KMS-11 (cell line): ENCODE measurements around the gene DBH.

ENCODE experiments used
- H2AFZ ChIP-seq: fragments of 200-600 bp; sonication (generic); 2 replicates; pipeline ENCODE4 v1.6.1; 2016; ENCODE audit warnings: antibody characterized with exemption, mixed run types, low read depth
- H3K27ac ChIP-seq: fragments of 200-600 bp; sonication (generic); 2 replicates; pipeline ENCODE4 v1.6.1; 2016; ENCODE audit warnings: mild to moderate bottlenecking, mixed run types
- H3K27me3 ChIP-seq: fragments of 200-600 bp; sonication (generic); 2 replicates; pipeline ENCODE4 v1.6.1; 2017; ENCODE audit warnings: mild to moderate bottlenecking, low read depth, mixed run types, moderate library complexity; ENCODE audit not compliant: insufficient read depth
- H3K36me3 ChIP-seq: fragments of 200-600 bp; sonication (generic); 2 replicates; pipeline ENCODE4 v1.6.1; 2017; ENCODE audit warnings: mild to moderate bottlenecking, mixed run types; ENCODE audit not compliant: insufficient read depth
- H3K4me1 ChIP-seq: fragments of 200-600 bp; sonication (generic); 2 replicates; pipeline ENCODE4 v1.6.1; 2016; ENCODE audit warnings: mild to moderate bottlenecking, low read depth, mixed run types; ENCODE audit not compliant: poor library complexity, severe bottlenecking
- H3K4me2 ChIP-seq: fragments of 200-600 bp; sonication (generic); 2 replicates; pipeline ENCODE4 v1.7.0; 2016; ENCODE audit warnings: mild to moderate bottlenecking, mixed run types
- H3K4me3 ChIP-seq: fragments of 200-600 bp; sonication (generic); IDR thresholded peaks from 2 replicates; pipeline ENCODE4 v1.6.1; 2017; ENCODE audit warnings: low read depth, low read length, mixed read lengths; ENCODE audit not compliant: insufficient read depth
- H3K79me2 ChIP-seq: fragments of 200-600 bp; sonication (generic); 2 replicates; pipeline ENCODE4 v1.6.1; 2016; ENCODE audit warnings: low read depth, mixed run types; ENCODE audit not compliant: insufficient read depth
- H3K9ac ChIP-seq: fragments of 200-600 bp; sonication (generic); 2 replicates; pipeline ENCODE4 v1.6.1; 2016; ENCODE audit warnings: mild to moderate bottlenecking, mixed run types
- H4K20me1 ChIP-seq: fragments of 200-600 bp; sonication (generic); 2 replicates; pipeline ENCODE4 v1.6.1; 2016; ENCODE audit warnings: mild to moderate bottlenecking, mixed run types; ENCODE audit not compliant: insufficient read depth
- TF ChIP-seq, protein P1 (sequence below): fragments of 200-600 bp; sonication (generic); conservative IDR thresholded peaks from 2 replicates; pipeline ENCODE4 v1.6.1; 2017; ENCODE audit warnings: low read depth, mild to moderate bottlenecking, antibody characterized with exemption, low read length, moderate library complexity, mixed read lengths

Gene DBH

DNA sequence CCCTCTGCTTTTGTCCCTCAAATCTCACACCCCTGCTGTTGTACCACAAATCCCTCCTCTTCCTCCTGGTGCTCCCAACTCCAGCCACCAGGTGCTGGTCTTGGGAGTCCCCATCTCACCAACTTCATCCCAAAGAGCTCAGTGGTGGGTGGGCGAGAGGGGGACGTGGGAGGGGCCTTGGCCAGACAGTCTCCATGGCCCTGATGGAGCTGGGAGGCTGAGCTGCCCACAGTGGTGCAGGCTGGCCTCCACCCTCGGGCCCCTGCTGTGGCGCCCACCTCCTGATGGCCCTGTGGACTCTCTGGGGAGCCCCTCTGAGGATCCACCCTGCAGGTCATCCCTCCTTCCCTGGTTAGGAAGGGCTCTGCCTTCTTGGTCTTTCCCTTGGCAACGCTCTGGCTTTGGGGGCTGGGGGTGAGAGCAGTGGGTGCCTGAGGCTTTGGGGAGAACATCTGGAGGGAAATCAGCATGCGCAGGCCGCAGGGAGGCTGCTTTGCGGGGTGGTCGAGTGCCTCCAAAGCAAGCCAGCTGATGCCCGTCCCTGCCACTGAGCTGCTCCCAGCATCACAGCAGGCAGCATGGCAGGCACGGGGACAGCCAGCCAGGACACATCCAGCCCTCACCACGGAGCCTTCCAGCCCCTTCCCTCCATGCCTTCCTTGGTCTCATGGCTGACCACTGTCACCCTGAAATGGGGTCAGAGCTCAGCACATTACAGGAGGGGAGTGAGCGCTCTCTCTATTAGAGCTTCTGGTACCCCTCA, 19.3 kb upstream of the DBH start:
- Histone ChIP-seq H3K4me2 (no peak overlapping the region), H3K9ac (no peak overlapping the region), H3K36me3 (no peaks in the 10 kb centered on the region), H3K79me2 (no peaks in the 10 kb centered on the region), H3K4me3 (no peak overlapping the region), H3K4me1 (no peaks in the 10 kb centered on the region), H3K27ac (no peak overlapping the region), H3K27me3 (peaks cover 84% of the 10 kb centered on the region), H2AFZ (no peak overlapping the region), H4K20me1 (no peaks in the 10 kb centered on the region)
- TF ChIP-seq, protein P1, sequence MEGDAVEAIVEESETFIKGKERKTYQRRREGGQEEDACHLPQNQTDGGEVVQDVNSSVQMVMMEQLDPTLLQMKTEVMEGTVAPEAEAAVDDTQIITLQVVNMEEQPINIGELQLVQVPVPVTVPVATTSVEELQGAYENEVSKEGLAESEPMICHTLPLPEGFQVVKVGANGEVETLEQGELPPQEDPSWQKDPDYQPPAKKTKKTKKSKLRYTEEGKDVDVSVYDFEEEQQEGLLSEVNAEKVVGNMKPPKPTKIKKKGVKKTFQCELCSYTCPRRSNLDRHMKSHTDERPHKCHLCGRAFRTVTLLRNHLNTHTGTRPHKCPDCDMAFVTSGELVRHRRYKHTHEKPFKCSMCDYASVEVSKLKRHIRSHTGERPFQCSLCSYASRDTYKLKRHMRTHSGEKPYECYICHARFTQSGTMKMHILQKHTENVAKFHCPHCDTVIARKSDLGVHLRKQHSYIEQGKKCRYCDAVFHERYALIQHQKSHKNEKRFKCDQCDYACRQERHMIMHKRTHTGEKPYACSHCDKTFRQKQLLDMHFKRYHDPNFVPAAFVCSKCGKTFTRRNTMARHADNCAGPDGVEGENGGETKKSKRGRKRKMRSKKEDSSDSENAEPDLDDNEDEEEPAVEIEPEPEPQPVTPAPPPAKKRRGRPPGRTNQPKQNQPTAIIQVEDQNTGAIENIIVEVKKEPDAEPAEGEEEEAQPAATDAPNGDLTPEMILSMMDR: no peak

DNA sequence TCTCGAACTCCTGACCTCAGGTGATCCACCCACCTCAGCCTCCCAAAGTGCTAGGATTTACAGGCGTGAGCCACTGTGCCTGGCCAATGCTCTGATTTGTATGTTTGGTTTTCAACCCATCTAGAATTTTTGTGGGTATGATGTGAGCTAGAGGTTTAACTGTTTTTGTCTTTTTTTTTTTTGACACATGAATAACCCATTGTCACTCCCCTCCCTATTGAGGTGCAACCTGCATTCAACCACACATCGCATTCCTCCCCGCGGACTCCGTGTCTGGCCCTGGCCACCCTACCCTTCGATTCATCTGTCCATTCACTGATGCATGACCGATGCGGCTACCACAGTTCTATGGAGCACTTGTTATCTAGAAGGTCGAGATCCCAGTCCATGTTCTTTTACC, 17.4 kb upstream of the DBH start:
- Histone ChIP-seq H4K20me1 (no peaks in the 10 kb centered on the region), H3K79me2 (no peaks in the 10 kb centered on the region), H3K27me3 (peaks cover 76% of the 10 kb centered on the region), H3K27ac (no peak overlapping the region), H3K4me1 (no peaks in the 10 kb centered on the region), H3K4me3 (no peak overlapping the region), H3K4me2 (no peak overlapping the region), H3K9ac (no peak overlapping the region), H2AFZ (no peak overlapping the region), H3K36me3 (no peaks in the 10 kb centered on the region)
- TF ChIP-seq, protein P1: no peak

DNA sequence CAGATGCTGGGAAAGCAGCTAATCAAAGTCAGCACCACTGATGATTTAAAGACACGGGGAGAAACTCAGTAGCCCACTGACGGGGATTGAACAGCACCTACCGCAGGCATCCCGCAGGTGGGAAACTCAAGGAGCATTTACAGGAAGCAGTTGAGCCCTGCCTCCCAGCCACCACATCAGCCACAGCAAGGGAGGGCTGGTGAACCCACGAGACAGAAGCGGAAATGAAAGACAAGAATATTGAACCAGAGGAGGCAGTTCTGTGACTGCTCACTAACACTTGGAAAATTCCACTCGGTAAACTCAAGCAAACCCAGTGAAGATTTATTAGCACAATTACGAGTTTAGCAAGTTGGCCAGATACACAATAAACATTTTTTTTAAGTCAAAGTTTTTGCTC, 16.4 kb upstream of the DBH start:
- no peak overlapping the region for H3K4me2 ChIP-seq

DNA sequence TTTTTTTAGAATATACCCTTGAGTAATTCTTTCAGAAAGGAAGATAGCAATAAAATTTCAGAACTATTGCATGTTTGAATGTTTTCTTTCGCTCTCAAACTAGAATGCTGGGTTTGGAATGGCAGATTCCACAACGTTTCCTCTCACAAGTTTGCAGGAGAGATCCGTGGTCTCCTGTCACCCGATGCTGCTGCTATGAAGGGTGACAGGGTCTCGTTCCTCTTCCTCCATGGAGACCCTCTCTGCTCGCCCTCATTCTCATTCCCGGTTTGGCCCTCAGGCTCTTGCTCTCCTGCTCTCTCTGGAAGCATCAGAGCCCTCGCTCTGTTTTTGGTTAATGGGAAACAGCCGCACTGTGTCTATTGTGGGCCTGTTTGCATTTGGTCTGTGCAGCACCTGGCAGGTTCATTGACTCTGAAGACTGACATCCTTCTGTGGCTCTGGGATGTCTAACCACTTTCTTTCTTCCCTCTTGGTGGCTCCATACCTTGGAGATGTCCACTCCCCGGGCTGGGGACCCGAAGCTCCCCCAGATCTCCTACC, 14.4 kb upstream of the DBH start:
- no peaks in the 10 kb centered on the region for H3K79me2 ChIP-seq
- H3K4me2 ChIP-seq: no peak overlapping the region
- no peak overlapping the region for H3K9ac ChIP-seq
- H3K4me3 ChIP-seq: no peak overlapping the region
- H4K20me1 ChIP-seq: no peaks in the 10 kb centered on the region
- TF ChIP-seq, protein P1: no peak
- peaks cover 58% of the 10 kb centered on the region for H3K27me3 ChIP-seq
- no peak overlapping the region for H3K27ac ChIP-seq
- H3K4me1 ChIP-seq: no peaks in the 10 kb centered on the region
- no peak overlapping the region for H2AFZ ChIP-seq
- H3K36me3 ChIP-seq: no peaks in the 10 kb centered on the region

More for the DNA sequence above, 16.4 kb upstream of the DBH start:
- Histone ChIP-seq H3K36me3 (no peaks in the 10 kb centered on the region), H3K4me3 (no peak overlapping the region), H3K9ac (no peak overlapping the region), H3K4me1 (no peaks in the 10 kb centered on the region), H3K79me2 (no peaks in the 10 kb centered on the region), H2AFZ (no peak overlapping the region), H3K27me3 (peaks cover 67% of the 10 kb centered on the region), H4K20me1 (no peaks in the 10 kb centered on the region), H3K27ac (no peak overlapping the region)
- TF ChIP-seq, protein P1: no peak
